HG03460 (cell line): ENCODE data around the gene WLS.
A peak's percentile ranks its signal among the peaks of the same experiment; 100 is the strongest.

Experiments
- ATAC-seq: cut with Tn5 transposase; IDR thresholded peaks from one replicate; pipeline ENCODE4 v1.9.1; 2021; ENCODE audit not compliant: unreplicated experiment

WLS gene

DNA sequence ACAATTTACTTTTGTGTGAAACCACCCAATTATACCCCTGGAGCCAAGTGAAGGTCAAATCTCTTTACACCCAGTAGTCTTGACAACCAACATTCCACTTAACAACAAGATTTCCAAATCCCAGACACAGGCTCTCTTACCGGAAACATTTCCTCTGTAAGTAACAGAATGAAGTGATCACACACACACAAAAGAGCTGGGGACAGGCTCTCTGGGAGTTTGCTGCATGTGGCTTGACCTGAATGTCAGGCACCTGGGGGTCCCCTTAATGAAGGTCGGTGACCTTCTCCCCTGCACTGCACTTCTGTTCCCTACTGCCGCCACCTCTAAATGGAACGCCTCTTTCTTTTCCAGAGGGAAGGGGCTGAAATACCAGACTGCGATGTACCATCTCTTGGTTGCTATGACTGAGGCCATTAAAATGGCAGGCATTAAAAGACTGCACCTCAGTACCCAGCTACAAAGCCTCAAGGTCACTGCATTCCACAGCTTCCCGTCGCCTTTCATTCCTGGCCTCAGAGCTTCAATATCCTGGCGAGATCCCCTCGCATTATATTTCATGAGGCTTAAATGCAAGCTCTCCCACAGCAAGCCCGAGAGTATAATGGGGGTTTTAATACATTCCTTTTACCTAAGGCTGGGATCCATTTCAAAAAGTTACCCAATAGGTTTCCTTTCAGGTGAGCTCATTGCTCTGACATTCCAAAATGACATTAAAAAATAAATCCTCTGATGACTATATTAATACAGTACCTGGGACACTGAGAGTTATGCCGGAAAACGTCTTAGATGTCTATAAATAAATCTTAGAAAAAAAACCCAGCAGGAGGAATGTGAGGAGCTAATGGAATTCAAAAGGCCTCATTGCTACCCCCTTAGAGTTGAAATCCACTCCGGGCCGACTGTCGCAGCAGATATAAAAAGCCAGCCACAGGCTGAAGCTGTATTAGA, 91.0 kb downstream of the WLS start:
- no peak for ATAC-seq

DNA sequence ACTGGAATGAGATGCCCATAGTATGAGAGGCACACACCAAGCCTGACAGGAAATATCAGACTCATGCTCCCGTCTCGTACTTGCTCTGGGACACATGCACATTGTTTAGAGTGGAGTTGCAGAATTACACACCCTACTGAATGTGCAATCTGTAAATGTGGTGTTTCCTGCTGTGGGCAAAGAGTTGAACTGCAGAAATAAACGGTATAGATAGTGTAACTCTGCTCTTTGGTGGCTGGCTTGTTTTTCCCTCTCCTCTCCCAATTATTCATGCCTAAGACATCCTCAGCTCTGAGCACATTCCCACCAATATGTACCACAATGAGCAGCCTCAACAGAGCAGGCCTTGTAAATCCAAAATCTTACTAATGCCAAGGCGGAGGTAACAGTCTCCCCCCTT, 91.8 kb downstream of the WLS start:
- ATAC-seq, result no peak

GRCh38 chr1:68136187-68136586, 96.1 kb downstream of the WLS start:
- no peak for ATAC-seq

- ATAC-seq, result no peak
These were observed 99.7 kb downstream of the WLS start for GRCh38 chr1:68132426-68133130.

GRCh38 chr1:68131261-68131660, 101.1 kb downstream of the WLS start:
- no peak for ATAC-seq

DNA sequence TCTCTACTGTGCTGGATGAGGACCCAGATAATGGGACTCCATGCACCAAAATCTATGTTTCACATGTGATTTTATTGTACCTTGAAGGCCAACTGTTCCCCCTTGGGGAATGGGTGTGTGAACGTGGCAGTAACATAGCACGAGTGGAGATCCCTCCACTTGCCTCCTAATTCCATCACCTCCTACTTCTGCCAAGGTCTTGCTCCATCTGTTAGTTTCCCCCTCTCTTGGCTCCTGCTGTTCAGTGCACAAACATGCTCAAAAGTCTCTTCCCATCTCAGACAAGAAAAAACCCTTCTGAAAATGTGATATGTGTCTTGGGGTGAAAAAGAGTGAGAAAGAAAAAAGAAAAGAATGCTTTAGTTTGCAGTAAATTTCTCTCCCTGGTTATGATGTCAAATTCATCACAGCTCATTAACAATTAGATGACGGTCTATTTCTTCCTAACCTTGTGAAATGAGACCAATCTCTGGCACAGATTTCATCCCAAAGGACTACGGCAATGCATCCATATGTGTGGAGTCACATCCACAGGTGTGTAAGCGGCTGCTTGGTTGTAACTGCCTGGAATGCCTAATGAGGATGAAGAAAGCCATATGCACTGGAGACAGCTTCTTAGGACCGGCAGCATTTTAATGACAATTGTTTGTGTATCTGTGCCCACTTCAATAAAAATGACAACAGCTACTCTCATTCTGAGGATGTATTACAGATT, 102.6 kb downstream of the WLS start:
- no peak for ATAC-seq

GRCh38 chr1:68128820-68129219, 103.5 kb downstream of the WLS start:
- ATAC-seq, result no peak

- ATAC-seq, result no peak
These were observed 104.2 kb downstream of the WLS start for GRCh38 chr1:68128157-68128556.

DNA sequence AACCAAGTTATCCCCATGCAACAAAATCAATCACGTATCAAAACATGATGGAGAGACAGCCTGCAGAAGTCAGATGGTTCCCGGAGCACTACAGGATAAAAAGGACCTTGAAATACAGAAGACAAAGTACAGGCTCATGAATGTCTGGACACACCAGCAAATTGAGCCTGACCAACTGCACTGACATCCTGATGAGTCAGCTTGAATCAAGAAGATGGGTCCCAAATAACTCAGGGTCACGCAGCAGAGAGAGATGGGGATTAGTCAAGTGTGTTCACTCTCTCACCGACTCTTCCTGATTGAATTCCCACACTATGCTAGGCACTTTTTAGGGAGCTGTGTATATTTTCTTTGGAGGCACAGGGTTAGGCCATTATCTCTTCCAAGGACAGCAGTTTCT, 110.8 kb downstream of the WLS start:
- no peak for ATAC-seq

DNA sequence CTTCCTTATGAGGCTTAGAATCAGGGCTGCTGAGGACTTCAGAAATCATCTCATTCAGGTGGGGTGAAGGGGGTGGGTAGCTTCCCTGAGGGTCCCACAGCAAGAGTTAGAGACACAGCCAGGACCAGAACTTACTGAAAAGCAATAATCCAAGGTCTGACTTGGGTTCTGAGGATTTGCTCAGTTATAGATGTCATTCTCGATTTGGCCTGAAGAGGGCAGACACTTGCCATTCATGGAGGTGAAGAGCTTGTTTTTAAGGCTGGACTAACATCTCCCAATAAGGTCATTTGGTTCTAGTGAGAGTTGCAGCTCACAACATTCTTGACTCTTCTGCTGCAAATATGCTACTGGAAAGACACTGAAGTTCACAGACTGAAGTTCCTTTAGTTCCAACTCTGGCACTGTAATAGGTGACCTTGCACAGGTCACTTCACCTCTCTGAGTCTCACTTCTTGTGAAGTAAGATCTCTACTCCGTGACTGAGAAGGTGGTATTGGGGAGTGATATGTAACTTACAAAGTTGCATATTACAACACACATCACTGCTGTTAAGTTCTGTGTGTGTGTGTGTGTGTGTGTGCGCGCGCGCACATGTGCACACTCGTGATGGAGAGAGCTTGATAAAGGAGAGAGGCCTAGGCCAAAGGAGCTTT, 112.1 kb downstream of the WLS start:
- ATAC-seq, result peak; percentile 74

DNA sequence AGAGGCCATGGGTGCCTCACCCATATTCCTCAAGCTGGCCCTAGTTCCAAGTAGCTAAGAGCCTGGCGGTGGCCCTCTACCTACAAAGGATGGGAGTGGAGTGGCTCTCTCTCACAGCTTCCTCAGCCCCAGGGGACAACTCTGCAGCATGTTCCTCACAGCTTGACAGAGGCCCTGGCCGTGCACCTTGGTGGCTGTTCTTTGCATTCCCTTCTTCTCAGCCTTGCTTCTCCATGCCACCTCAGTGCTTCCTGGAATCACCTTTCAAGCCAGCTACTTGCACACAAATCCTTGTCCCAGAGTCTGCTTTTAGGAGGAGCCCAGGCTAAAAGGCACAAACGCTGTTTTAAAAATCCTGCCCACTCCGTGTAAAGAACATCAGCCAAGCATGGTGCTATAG, 112.9 kb downstream of the WLS start:
- ATAC-seq, result no peak

- ATAC-seq, result no peak
These were observed 114.9 kb downstream of the WLS start for GRCh38 chr1:68117416-68117815.

DNA sequence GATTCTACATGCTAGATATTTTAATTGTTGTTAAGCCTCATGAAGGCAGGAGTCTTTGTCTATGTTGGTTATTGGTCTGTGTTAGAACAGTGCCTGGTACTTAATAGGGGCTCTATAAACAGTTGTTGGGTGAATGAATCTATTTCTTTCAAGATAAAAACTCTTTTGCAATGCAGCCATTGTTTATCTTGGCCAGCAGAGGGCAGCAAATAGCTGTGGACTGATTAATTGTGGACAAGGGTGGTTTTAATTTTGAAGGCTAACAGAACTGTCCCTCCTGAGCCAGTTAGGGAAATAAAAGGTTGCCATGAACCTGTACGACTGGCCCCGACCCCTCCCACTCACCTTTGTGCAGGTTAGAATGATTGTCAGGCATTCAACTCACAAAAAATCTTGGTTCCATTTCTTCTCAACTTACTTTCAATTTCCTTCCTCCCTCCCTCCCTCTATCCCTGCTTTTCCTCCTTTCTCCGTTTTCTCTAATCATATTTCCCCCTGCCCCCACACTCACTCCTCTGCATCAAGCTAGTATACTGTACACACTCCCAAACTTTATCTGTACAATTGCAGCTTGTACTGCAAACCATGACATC, 115.6 kb downstream of the WLS start:
- no peak for ATAC-seq

DNA sequence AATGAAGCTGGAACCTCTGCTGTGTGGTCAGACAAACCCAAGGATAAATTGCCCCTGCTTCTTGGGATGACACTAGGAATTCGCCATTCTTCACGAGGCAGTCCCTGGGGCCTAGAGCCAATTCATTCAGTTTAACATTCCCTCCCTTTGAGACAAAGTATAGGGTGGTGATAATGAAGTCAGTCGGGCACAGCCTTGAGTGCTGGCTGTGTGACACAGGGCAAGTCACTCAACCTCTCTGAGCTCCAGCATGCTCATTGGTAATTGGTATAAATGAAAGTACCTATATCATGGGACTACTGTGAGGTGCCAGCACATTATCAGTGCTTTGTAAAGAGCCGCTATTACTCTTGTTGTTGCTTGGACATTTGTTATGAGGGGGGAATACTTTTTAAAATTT, 117.0 kb downstream of the WLS start:
- no peak for ATAC-seq

DNA sequence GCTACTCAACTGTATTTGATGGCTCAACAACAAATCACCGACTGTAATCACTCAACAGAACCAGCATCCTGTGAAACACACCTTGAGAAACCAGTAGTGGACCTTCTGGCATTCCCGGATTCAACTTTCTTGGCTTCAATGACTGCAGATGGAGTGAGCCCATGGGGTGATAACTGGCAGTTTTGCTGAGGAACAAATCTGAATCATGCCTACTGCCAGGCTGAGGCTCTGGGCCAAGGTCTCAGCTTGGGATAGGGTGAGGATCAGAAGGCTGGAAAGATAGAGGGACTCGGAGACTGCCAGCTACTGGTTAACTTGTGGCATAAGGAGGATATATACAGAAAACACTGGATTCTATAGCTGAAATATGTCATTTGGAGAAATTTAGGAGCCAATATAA, 118.4 kb downstream of the WLS start:
- ATAC-seq, result no peak

GRCh38 chr1:68112835-68113243, 119.5 kb downstream of the WLS start:
- ATAC-seq, result no peak

GRCh38 chr1:68111519-68112436, 120.5 kb downstream of the WLS start:
- no peak for ATAC-seq

DNA sequence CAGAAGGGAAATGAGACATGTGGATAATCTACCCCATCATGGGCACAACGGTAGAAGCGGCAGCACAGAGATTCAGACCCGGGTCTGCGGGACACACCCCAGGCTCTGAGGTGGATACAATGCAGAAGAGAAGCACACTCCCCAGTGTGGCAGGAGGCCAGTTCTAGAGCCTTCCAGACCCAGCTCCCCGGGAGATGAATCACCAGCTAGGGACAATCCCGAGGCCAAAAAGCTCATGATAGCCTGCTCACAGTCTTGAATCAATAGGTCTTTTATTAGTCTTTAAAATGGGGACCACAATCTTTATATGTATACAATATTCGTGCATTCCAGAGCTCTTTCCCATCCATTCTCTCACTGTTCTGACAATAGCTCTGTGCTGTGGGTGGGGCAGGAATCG, 124.6 kb downstream of the WLS start:
- ATAC-seq, result no peak

DNA sequence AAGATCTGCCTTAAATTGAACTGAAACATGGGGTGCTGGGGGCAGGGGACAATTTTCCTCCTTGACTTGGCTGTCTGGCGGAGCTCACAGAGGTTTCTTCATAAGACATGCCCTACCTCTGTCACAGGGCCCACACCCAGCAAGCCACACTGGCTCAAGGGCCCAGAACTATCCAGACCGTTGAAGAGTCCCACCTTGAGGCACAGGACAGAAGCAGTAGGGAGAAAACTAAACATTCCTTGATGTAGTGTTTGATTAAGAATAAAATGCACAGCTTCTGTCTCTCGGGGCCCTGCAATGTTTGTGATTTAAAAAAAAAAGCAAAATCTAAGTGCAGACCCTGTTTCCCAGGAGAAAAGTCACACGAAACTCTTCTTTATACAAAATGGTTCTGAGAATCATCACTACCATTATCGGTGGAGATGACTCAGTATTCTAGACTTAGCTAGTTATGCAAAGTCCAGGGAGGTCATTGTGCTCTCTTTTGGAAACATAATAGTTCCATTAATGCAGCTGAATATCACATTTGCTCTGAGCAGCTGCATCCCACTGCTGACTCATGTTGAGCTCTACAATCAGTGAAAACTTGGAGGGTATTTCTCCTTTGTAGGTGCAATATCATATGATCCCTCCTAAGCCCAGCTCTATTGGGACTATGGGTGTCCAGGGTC, 128.3 kb downstream of the WLS start:
- no peak for ATAC-seq
